ENCODE measurements around the gene LRP8. TPM values are rescaled to one million over a fixed set of nuclear protein-coding genes. Genes with fewer than 3 reads are reported as not detected.

The LRP8 gene
- total and polyA plus RNA-seq, 2 donors (not counting 1 experiment from before 2014, with no cell fraction given), result 7.8 to 9.4 TPM

DNA sequence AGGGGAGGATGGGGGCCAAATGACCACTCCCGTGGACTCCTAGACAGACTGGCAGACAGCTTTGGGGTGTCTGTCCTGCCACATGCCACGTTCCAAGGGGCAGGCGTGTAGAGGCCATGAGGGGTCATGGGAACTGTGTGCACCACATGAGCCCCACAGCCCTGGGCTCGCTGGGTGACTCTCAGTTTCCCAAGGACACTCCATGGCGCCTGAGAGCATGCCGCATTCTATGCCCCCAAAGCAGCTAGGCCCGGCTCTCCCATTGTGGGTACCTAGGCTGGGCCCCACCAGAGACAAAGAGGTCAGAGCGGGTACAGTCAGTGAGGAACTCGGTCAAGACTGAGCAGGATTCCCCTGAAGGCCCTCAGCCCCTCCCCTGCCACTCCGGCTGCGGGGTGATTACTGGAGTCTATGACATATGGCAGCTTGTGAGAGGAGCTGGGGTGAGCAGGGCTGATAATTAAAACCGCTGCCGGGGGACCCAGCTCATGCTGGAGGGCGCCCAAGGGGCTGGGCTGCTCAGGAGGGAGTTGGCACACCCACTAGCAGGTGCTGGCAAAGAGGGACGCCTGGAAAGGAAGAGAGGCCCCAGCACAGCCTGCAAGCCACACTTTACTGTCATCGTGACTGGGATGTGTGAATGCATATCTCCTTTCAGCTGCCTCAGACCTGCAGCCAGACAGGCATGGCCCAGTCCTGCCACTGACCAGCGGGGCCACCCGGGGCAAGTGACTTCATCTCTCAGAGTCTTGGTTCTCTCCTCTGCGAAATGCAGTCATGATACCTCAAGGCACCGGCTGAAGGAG lies 8.4 kb downstream of the LRP8 start:
- no peak for TF ChIP-seq EZH2 (IDR thresholded peaks at IDR 0.05; ENCODE audit: borderline replicate concordance, insufficient read depth, low read depth, low read length, poor library complexity, severe bottlenecking)
- TF ChIP-seq, protein P1, sequence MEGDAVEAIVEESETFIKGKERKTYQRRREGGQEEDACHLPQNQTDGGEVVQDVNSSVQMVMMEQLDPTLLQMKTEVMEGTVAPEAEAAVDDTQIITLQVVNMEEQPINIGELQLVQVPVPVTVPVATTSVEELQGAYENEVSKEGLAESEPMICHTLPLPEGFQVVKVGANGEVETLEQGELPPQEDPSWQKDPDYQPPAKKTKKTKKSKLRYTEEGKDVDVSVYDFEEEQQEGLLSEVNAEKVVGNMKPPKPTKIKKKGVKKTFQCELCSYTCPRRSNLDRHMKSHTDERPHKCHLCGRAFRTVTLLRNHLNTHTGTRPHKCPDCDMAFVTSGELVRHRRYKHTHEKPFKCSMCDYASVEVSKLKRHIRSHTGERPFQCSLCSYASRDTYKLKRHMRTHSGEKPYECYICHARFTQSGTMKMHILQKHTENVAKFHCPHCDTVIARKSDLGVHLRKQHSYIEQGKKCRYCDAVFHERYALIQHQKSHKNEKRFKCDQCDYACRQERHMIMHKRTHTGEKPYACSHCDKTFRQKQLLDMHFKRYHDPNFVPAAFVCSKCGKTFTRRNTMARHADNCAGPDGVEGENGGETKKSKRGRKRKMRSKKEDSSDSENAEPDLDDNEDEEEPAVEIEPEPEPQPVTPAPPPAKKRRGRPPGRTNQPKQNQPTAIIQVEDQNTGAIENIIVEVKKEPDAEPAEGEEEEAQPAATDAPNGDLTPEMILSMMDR (IDR thresholded peaks at IDR 0.05), result no peak
- no peak overlapping the region for H3K9ac ChIP-seq (ENCODE audit: low read length)
- no peaks in the 10 kb centered on the region for H4K20me1 ChIP-seq (ENCODE audit: control insufficient read depth, insufficient read depth, low read length, poor library complexity, severe bottlenecking)
- peaks cover 16% of the 10 kb centered on the region for H3K79me2 ChIP-seq (ENCODE audit: control insufficient read depth, insufficient read depth, low read length)
- H3K27me3 Mint-ChIP-seq, result no peaks in the 10 kb centered on the region
- no peak overlapping the region for H3K4me2 ChIP-seq (replicated peaks; ENCODE audit: low read depth, low read length, poor library complexity, severe bottlenecking)
- no peak for ATAC-seq (ENCODE audit: low read depth)
- H3K9me3 ChIP-seq (ENCODE audit: control extremely low read depth in 1 of 3, control insufficient read depth in 2 of 3, insufficient read depth in 1 of 3, low read length in 2 of 3), result no peaks in the 10 kb centered on the region
- intact Hi-C loops (cut with micrococcal nuclease), result loop anchor here (10.0 kb wide), 2 partner anchors 305 to 565 kb away; partner anchors contain the start of gene YIPF1
- H3K27ac ChIP-seq (ENCODE audit: low read length in 2 of 2), result no peak overlapping the region
- 74% methylated on average over 18 of the region's 20 CpGs for WGBS (ENCODE audit: insufficient coverage)
- no peaks in the 10 kb centered on the region for H3K36me3 ChIP-seq (replicated peaks in 1 of 2; ENCODE audit: control extremely low read depth in 1 of 2, control insufficient read depth in 1 of 2, extremely low read depth in 1 of 2, insufficient read depth in 2 of 2, low read length in 1 of 2)
- POLR2A ChIA-PET, result no interaction called here
- CTCF ChIA-PET, result interaction anchor here (1.2 kb wide), 1 partner anchor 40 kb away, joined by 3 read pairs; no protein-coding TSS in a partner anchor
- H2AFZ ChIP-seq (ENCODE audit: insufficient read depth, low read depth, low read length, poor library complexity, severe bottlenecking), result no peak overlapping the region
- H3K4me3 Mint-ChIP-seq, result no peak overlapping the region
- H3K27ac Mint-ChIP-seq, result no peak overlapping the region
- peaks cover 4 to 32% of the 10 kb centered on the region in 2 donors for H3K4me1 ChIP-seq (ENCODE audit: control insufficient read depth in 2 of 2, insufficient read depth in 2 of 2, low read length in 2 of 2)
- DNase-seq, result no peak
- peaks cover 28% of the 10 kb centered on the region for H3K4me1 Mint-ChIP-seq
- no peak overlapping the region for H3K4me3 ChIP-seq (ENCODE audit: control extremely low read depth in 1 of 5, extremely low read depth in 1 of 5, insufficient read depth in 1 of 5, low read depth in 2 of 5, low read length in 4 of 5)
- H3K9me3 Mint-ChIP-seq (ENCODE audit: insufficient read depth), result no peaks in the 10 kb centered on the region
- no peaks in the 10 kb centered on the region for H3K27me3 ChIP-seq (replicated peaks in 1 of 4; ENCODE audit: control extremely low read depth in 1 of 4, control insufficient read depth in 3 of 4, insufficient read depth in 4 of 4, low read length in 3 of 4)

All from B cell (primary cell).